Liver (tissue), 9 donors: ENCODE results near the gene TMEM63A. TPM values are rescaled to one million over a fixed set of nuclear protein-coding genes. Genes with fewer than 3 reads are reported as not detected.

Source experiments
- DNase-seq: peaks from one replicate; pipeline ENCODE4 v3.0.0-alpha.2; 2017; ENCODE audit warnings: low spot score
- H3K27ac ChIP-seq, 2 donors: one replicate each; pipeline ENCODE4 v1.7.0; 2013; ENCODE audit warnings: inconsistent platforms in 2 of 2, low read length in 2 of 2, control low read depth in 1 of 2, low read depth in 1 of 2, mild to moderate bottlenecking in 1 of 2
- H3K27me3 ChIP-seq, 4 donors: one replicate each; pipeline versions ENCODE4 v1.6.1 to v1.7.0; 2013; ENCODE audit warnings: low read length in 3 of 4, inconsistent platforms in 1 of 4, mild to moderate bottlenecking in 1 of 4, moderate library complexity in 1 of 4; ENCODE audit not compliant: control insufficient read depth in 4 of 4, insufficient read depth in 4 of 4
- H3K36me3 ChIP-seq, 4 donors: one replicate each; pipeline versions ENCODE4 v1.6.1 to v1.7.0; 2013; ENCODE audit warnings: low read length in 3 of 4, mild to moderate bottlenecking in 3 of 4, low read depth in 1 of 4, moderate library complexity in 1 of 4; ENCODE audit not compliant: control insufficient read depth in 4 of 4, insufficient read depth in 3 of 4
- H3K4me1 ChIP-seq, 4 donors: one replicate each; pipeline versions ENCODE4 v1.6.1 to v1.7.0; 2013; ENCODE audit warnings: low read length in 3 of 4, mild to moderate bottlenecking in 3 of 4, moderate library complexity in 1 of 4; ENCODE audit not compliant: control insufficient read depth in 4 of 4, insufficient read depth in 4 of 4
- H3K4me3 ChIP-seq, 3 donors: one replicate each; pipeline versions ENCODE4 v1.6.1 to v1.7.0; 2013; ENCODE audit warnings: low read length in 3 of 3, control low read depth in 1 of 3, low read depth in 1 of 3, mild to moderate bottlenecking in 1 of 3
- H3K9ac ChIP-seq, 2 donors: one replicate each; pipeline ENCODE4 v1.7.0; 2013; ENCODE audit warnings: low read length in 2 of 2, mild to moderate bottlenecking in 2 of 2, moderate library complexity in 2 of 2, control low read depth in 1 of 2, low read depth in 1 of 2
- H3K9me3 ChIP-seq, 4 donors: one replicate each; pipeline versions ENCODE4 v1.6.1 to v1.7.0; 2013; ENCODE audit warnings: low read length in 3 of 4; ENCODE audit not compliant: control insufficient read depth in 4 of 4
- CTCF ChIP-seq: fragments of 150-350 bp; IDR thresholded peaks from 2 replicates; pipeline ENCODE4 v1.5.1; 2017; ENCODE audit warnings: improper control_type of control experiment, low read depth, low read length; ENCODE audit not compliant: missing input control
- EGR1 ChIP-seq, 2 donors: IDR thresholded peaks; 2 replicates each; pipeline ENCODE4 v1.6.1; 2016 to 2018; ENCODE audit warnings: antibody characterized with exemption in 2 of 2, low read depth in 2 of 2
- FOXA1 ChIP-seq: IDR thresholded peaks from 2 replicates; pipeline ENCODE4 v1.6.1; 2016; ENCODE audit warnings: antibody characterized with exemption
- FOXA2 ChIP-seq: IDR thresholded peaks from 2 replicates; pipeline ENCODE4 v1.6.1; 2016; ENCODE audit warnings: antibody characterized with exemption
- HNF4A ChIP-seq, 2 donors: conservative IDR thresholded peaks; 2 replicates each; pipeline ENCODE4 v1.6.1; 2016; ENCODE audit warnings: antibody characterized with exemption in 2 of 2, mild to moderate bottlenecking in 2 of 2
- JUND ChIP-seq, 2 donors: IDR thresholded peaks; 2 replicates each; pipeline ENCODE4 v1.6.1; 2016; ENCODE audit warnings: antibody characterized with exemption in 2 of 2
- MAX ChIP-seq: IDR thresholded peaks from 2 replicates; pipeline ENCODE4 v1.6.1; 2016; ENCODE audit warnings: antibody characterized with exemption
- RAD21 ChIP-seq, 2 donors: IDR thresholded peaks; 2 replicates each; pipeline ENCODE4 v1.6.1; 2016; ENCODE audit warnings: antibody characterized with exemption in 2 of 2, mild to moderate bottlenecking in 2 of 2
- REST ChIP-seq: IDR thresholded peaks from 2 replicates; pipeline ENCODE4 v1.6.1; 2016; ENCODE audit warnings: antibody characterized with exemption, mild to moderate bottlenecking
- SP1 ChIP-seq: IDR thresholded peaks from 2 replicates; pipeline ENCODE4 v1.6.1; 2018; ENCODE audit warnings: antibody characterized with exemption, mild to moderate bottlenecking
- YY1 ChIP-seq: IDR thresholded peaks from 2 replicates; pipeline ENCODE4 v1.6.1; 2016; ENCODE audit warnings: antibody characterized with exemption, mild to moderate bottlenecking
- ZBTB33 ChIP-seq: IDR thresholded peaks from 2 replicates; pipeline ENCODE4 v1.6.1; 2016; ENCODE audit warnings: antibody characterized with exemption
- WGBS: extraction: QIAGEN DNeasy Blood & Tissue Kit; methylation state at CpG from one replicate; pipeline ENCODE4 v1.1.7; 2013; 5-methylcytosine and 5-hydroxymethylcytosine counted together
- polyA plus RNA-seq, 2 donors: library from polyadenylated mRNA; stranded (reverse) in 1 of 2; unstranded in 1 of 2; fragments of 200-250 nt in 1 of 2; fragments of >200 nt in 1 of 2; fragmentation: Nextera tagmentation in 1 of 2; extraction: Ambion mirVana in 1 of 2; gene quantifications; one replicate each; pipeline versions ENCODE4 v1.2.1 to v1.2.3, GENCODE V29; 2013 to 2015
- total RNA-seq, 2 donors: library from RNA; depleted of rRNA; stranded (reverse); fragments of >200 nt; gene quantifications; one replicate each; pipeline ENCODE4 v1.2.3, GENCODE V29; 2014
- TF ChIP-seq, protein P1 (sequence below): IDR thresholded peaks from 2 replicates; pipeline ENCODE4 v1.6.1; 2016; ENCODE audit warnings: antibody characterized with exemption
- donor health status: healthy.
- donor health status: healthy.
- donor health status: healthy.
- donor health status: healthy.
- donor health status: healthy.

Gene TMEM63A
- total and polyA plus RNA-seq, 4 donors: 9.6 to 54.0 (median 11.6) TPM

GRCh38 chr1:225850370-225850769, 31.8 kb downstream of the TMEM63A start:
- Histone ChIP-seq H3K27me3 (no peaks in the 10 kb centered on the region), H3K4me1 (peaks cover 0 to 6% (median 1%) of the 10 kb centered on the region in 4 donors), H3K9ac (no peak overlapping the region), H3K27ac (no peak overlapping the region), H3K4me3 (no peak overlapping the region), H3K36me3 (peaks cover 4 to 46% (median 31%) of the 10 kb centered on the region in 4 donors), H3K9me3 (no peaks in the 10 kb centered on the region)
- WGBS: 94% methylated on average over 7 of the region's 7 CpGs
- no peak for DNase-seq
- TF ChIP-seq SP1 (no peak), ZBTB33 (no peak), RAD21 (IDR thresholded peaks at IDR 0.05) (no peak)
- TF ChIP-seq, protein P1, sequence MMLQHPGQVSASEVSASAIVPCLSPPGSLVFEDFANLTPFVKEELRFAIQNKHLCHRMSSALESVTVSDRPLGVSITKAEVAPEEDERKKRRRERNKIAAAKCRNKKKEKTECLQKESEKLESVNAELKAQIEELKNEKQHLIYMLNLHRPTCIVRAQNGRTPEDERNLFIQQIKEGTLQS: no peak

DNA sequence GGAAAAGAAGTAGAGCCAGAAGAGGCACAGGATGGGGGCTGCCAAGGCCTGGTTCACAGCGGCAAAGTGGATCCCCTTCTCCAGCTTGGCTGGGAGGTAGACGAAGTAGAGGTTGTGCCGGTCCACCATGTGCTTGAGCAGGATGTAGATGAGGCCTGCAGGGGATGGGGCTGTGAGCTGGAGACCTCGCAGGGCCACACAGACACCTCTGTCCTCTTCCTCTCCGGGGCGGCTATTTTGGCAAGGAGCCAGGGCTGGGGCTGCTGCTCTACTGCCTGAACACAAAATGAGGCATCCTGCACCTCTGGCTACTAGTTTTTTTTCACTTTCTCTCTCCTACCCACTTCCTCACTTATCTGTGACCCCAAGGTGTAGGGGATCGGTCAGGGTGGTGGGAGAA, 32.3 kb downstream of the TMEM63A start:
- WGBS: 53% methylated on average over 7 of the region's 7 CpGs
- H3K4me3 ChIP-seq: no peak overlapping the region
- no peak for DNase-seq
- no peak for TF ChIP-seq RAD21 (IDR thresholded peaks at IDR 0.05)
- TF ChIP-seq MAX: no peak
- TF ChIP-seq REST: no peak
- TF ChIP-seq JUND (IDR thresholded peaks at IDR 0.05): no peak
- peaks cover 0 to 6% (median 1%) of the 10 kb centered on the region in 4 donors for H3K4me1 ChIP-seq
- peaks cover 5 to 43% (median 29%) of the 10 kb centered on the region in 4 donors for H3K36me3 ChIP-seq
- no peak overlapping the region for H3K27ac ChIP-seq
- no peaks in the 10 kb centered on the region for H3K9me3 ChIP-seq
- no peak overlapping the region for H3K9ac ChIP-seq
- no peaks in the 10 kb centered on the region for H3K27me3 ChIP-seq

- 63% methylated on average over 16 of the region's 16 CpGs for WGBS
- H3K36me3 ChIP-seq: peaks cover 7 to 50% (median 28%) of the 10 kb centered on the region in 4 donors
- TF ChIP-seq EGR1 (IDR thresholded peaks at IDR 0.05; ENCODE audit: low read depth in 2 of 2): no peak
- TF ChIP-seq REST: no peak
- no peak for TF ChIP-seq FOXA2
- no peak for TF ChIP-seq CTCF
- TF ChIP-seq FOXA1: no peak
- TF ChIP-seq YY1: no peak
- no peak for TF ChIP-seq HNF4A (conservative IDR thresholded peaks at IDR 0.05)
Observed at GRCh38 chr1:225848030-225848955, 33.9 kb downstream of the TMEM63A start.

More at GRCh38 chr1:225848030-225848955, 33.9 kb downstream of the TMEM63A start:
- peaks cover 0 to 6% (median 1%) of the 10 kb centered on the region in 4 donors for H3K4me1 ChIP-seq
- no peaks in the 10 kb centered on the region for H3K9me3 ChIP-seq
- no peak overlapping the region for H3K9ac ChIP-seq
- DNase-seq: no peak
- no peak overlapping the region for H3K4me3 ChIP-seq
- no peaks in the 10 kb centered on the region for H3K27me3 ChIP-seq
- no peak overlapping the region for H3K27ac ChIP-seq
